SK-N-SH (cell line): ENCODE measurements around the gene ERC2. TPM values are rescaled to one million over a fixed set of nuclear protein-coding genes. Genes with fewer than 3 reads are reported as not detected.

Experiments used
- CTCF ChIA-PET: fragments of 300-600, 350-600 bp; formaldehyde crosslinking; extraction: SDS; loops from one replicate; lab custom pipeline; 2021; lab: Yijun Ruan, JAX
- POLR2A ChIA-PET: fragments of 350-600 bp; sonication (Branson Sonifier 250); formaldehyde crosslinking; extraction: SDS; loops from one replicate; lab custom pipeline; 2020; ENCODE audit warnings: antibody characterized with exemption, inconsistent platforms; lab: Yijun Ruan, JAX
- DNase-seq: peaks from one replicate; pipeline ENCODE4 v3.0.0; 2012
- H2AFZ ChIP-seq: fragments of 200-600 bp; sonication (generic); 2 replicates; pipeline ENCODE4 v1.8.1; 2016; ENCODE audit warnings: antibody characterized with exemption, mild to moderate bottlenecking, low read depth
- H3F3A ChIP-seq: fragments of 200-600 bp; sonication (generic); replicated peaks from 2 replicates; pipeline ENCODE3; 2016; ENCODE audit warnings: antibody characterized with exemption, mild to moderate bottlenecking; ENCODE audit not compliant: insufficient read depth
- H3K27ac ChIP-seq, 2 experiments: fragments of 200-500 bp in 1 of 2; fragments of 200-600 bp in 1 of 2; sonication (Bioruptor generic) in 1 of 2; sonication (generic), shearing (Covaris generic) in 1 of 2; 2 replicates each; pipeline versions ENCODE4 v1.5.1 to v1.6.1; 2014 to 2016; ENCODE audit warnings: low read depth in 2 of 2, inconsistent platforms in 1 of 2, low read length in 1 of 2, mild to moderate bottlenecking in 1 of 2, mixed read lengths in 1 of 2
- H3K27me3 ChIP-seq: fragments of 200-600 bp; sonication (generic), shearing (Covaris generic); 2 replicates; pipeline ENCODE4 v1.6.1; 2016; ENCODE audit warnings: mixed run types; ENCODE audit not compliant: insufficient read depth
- H3K36me3 ChIP-seq, 2 experiments: fragments of 200-500 bp in 1 of 2; fragments of 200-600 bp in 1 of 2; sonication (Bioruptor generic) in 1 of 2; sonication (generic) in 1 of 2; replicated peaks in 1 of 2; 2 replicates each; pipeline versions ENCODE3 to v1.5.1; 2014 to 2016; ENCODE audit warnings: low read length in 1 of 2, mild to moderate bottlenecking in 1 of 2; ENCODE audit not compliant: insufficient read depth in 2 of 2, control insufficient read depth in 1 of 2
- H3K4me1 ChIP-seq, 2 experiments: fragments of 200-500 bp in 1 of 2; fragments of 200-600 bp in 1 of 2; sonication (Bioruptor generic) in 1 of 2; sonication (generic), shearing (Covaris generic) in 1 of 2; 2 replicates each; pipeline versions ENCODE4 v1.5.1 to v1.6.1; 2014 to 2016; ENCODE audit warnings: low read depth in 1 of 2, low read length in 1 of 2, mixed run types in 1 of 2; ENCODE audit not compliant: insufficient read depth in 2 of 2, control insufficient read depth in 1 of 2
- H3K4me2 ChIP-seq: fragments of 200-600 bp; sonication (generic), shearing (Covaris generic); 2 replicates; pipeline ENCODE4 v1.6.1; 2017; ENCODE audit warnings: mixed run types
- H3K4me3 ChIP-seq, 2 experiments: fragments of 200-500 bp in 1 of 2; fragments of 200-600 bp in 1 of 2; sonication (Bioruptor generic) in 1 of 2; sonication (generic), shearing (Covaris generic) in 1 of 2; 2 replicates each; pipeline versions ENCODE4 v1.5.1 to v1.8.1; 2014 to 2016; ENCODE audit warnings: low read depth in 2 of 2, inconsistent platforms in 1 of 2, low read length in 1 of 2, mild to moderate bottlenecking in 1 of 2, mixed read lengths in 1 of 2, moderate library complexity in 1 of 2
- H3K79me2 ChIP-seq: fragments of 200-600 bp; sonication (generic); 2 replicates; pipeline ENCODE4 v1.8.1; 2017; ENCODE audit warnings: mild to moderate bottlenecking; ENCODE audit not compliant: insufficient read depth
- H3K9ac ChIP-seq: fragments of 200-600 bp; sonication (generic); 2 replicates; pipeline ENCODE4 v1.6.1; 2017; ENCODE audit warnings: mixed run types
- H3K9me2 ChIP-seq: fragments of 200-600 bp; sonication (generic); 2 replicates; pipeline ENCODE4 v1.6.1; 2017; ENCODE audit warnings: mixed run types
- H3K9me3 ChIP-seq: fragments of 200-600 bp; sonication (generic); 2 replicates; pipeline ENCODE4 v1.6.1; 2017; ENCODE audit warnings: mixed run types, mild to moderate bottlenecking, moderate library complexity
- H4K20me1 ChIP-seq: fragments of 200-600 bp; sonication (generic); 2 replicates; pipeline ENCODE4 v1.6.1; 2017; ENCODE audit warnings: mild to moderate bottlenecking, mixed run types; ENCODE audit not compliant: insufficient read depth
- GABPA ChIP-seq: IDR thresholded peaks from 2 replicates; pipeline ENCODE4 v1.4.0; 2012; ENCODE audit warnings: low read depth, mild to moderate bottlenecking
- GATA2 ChIP-seq: sonication (generic); formaldehyde crosslinking; IDR thresholded peaks from 2 replicates; pipeline ENCODE4 v1.5.0; 2020; ENCODE audit warnings: mild to moderate bottlenecking, missing genetic modification reagents
- IRF3 ChIP-seq: fragments of 150-350 bp; IDR thresholded peaks from 2 replicates; pipeline ENCODE4 v1.6.1; 2016; ENCODE audit warnings: mild to moderate bottlenecking, low read depth, low read length
- MAX ChIP-seq: IDR thresholded peaks from 2 replicates; pipeline ENCODE4 v1.4.0; 2012; ENCODE audit warnings: low read depth
- MEF2A ChIP-seq: IDR thresholded peaks from 2 replicates; pipeline ENCODE4 v1.4.0; 2012; ENCODE audit warnings: low read depth, borderline replicate concordance
- MXI1 ChIP-seq: IDR thresholded peaks from 2 replicates; pipeline ENCODE4 v1.6.1; 2012; ENCODE audit warnings: mild to moderate bottlenecking, low read depth, low read length, improper control_type of control experiment
- NFIC ChIP-seq: IDR thresholded peaks from 2 replicates; pipeline ENCODE4 v1.4.0; 2012; ENCODE audit warnings: borderline replicate concordance
- PBX3 ChIP-seq: IDR thresholded peaks from 2 replicates; pipeline ENCODE4; 2012
- POLR2AphosphoS5 ChIP-seq: IDR thresholded peaks from 2 replicates; pipeline ENCODE4 v1.6.1; 2012; ENCODE audit warnings: low read depth, low read length
- RAD21 ChIP-seq: IDR thresholded peaks from 2 replicates; pipeline ENCODE4 v1.6.1; 2012; ENCODE audit warnings: mild to moderate bottlenecking, low read length
- SMC3 ChIP-seq: IDR thresholded peaks from 2 replicates; pipeline ENCODE4 v1.6.1; 2012; ENCODE audit warnings: low read depth, low read length, improper control_type of control experiment
- TAF1 ChIP-seq: IDR thresholded peaks from 2 replicates; pipeline ENCODE4 v1.6.1; 2012; ENCODE audit warnings: low read depth, mild to moderate bottlenecking, low read length, moderate library complexity, borderline replicate concordance
- TCF12 ChIP-seq: IDR thresholded peaks from 2 replicates; pipeline ENCODE4 v1.4.0; 2012
- USF2 ChIP-seq: fragments of 150-350 bp; IDR thresholded peaks from 2 replicates; pipeline ENCODE4 v1.6.1; 2017; ENCODE audit warnings: antibody characterized with exemption, low read length, low read depth, borderline replicate concordance
- WGBS: methylation state at CpG from one replicate; pipeline ENCODE4 v1.1.6; 2017; ENCODE audit warnings: low lambda C conversion rate; 5-methylcytosine and 5-hydroxymethylcytosine counted together
- polyA plus RNA-seq, 3 experiments: library from polyadenylated mRNA; depleted of rRNA; stranded (reverse); fragments of >200 nt; gene quantifications; 2 replicates each; pipeline ENCODE4 v1.2.3, GENCODE V29; 2012

ERC2 gene
- polyA plus RNA-seq, 1 of the 3 experiments (the other 2 are of a cell fraction), result 1.6 TPM

- TF ChIP-seq NFIC (no peak), TAF1 (no peak)
Measured at GRCh38 chr3:55860049-55860721, 608.1 kb downstream of the ERC2 start (continued).

- Histone ChIP-seq H3K27me3 (no peaks in the 10 kb centered on the region), H3K36me3 (no peaks in the 10 kb centered on the region), H3K4me3 (no peak overlapping the region), H3K9ac (no peak overlapping the region), H3K9me3 (no peaks in the 10 kb centered on the region), H3K27ac (no peak overlapping the region; a peak in 1 of 4 replicates), H3K9me2 (no peaks in the 10 kb centered on the region), H3F3A (no peaks in the 10 kb centered on the region), H2AFZ (no peak overlapping the region), H4K20me1 (no peaks in the 10 kb centered on the region), H3K79me2 (no peaks in the 10 kb centered on the region), H3K4me2 (no peak overlapping the region), H3K4me1 (peaks cover 6 to 21% of the 10 kb centered on the region in 2 experiments; a peak in 2 of 4 replicates)
- TF ChIP-seq MEF2A (no peak), SMC3 (no peak), POLR2AphosphoS5 (no peak), TCF12 (no peak), GATA2 (CRISPR knock-in tag) (no peak), MXI1 (no peak), IRF3 (no peak), MAX (no peak), PBX3 (no peak), USF2 (no peak), RAD21 (no peak), GABPA (no peak), TAF1 (no peak), NFIC (no peak)
- ChIA-PET CTCF (no interaction called here), POLR2A (no interaction called here)
- 62% methylated on average over 2 of the region's 2 CpGs for WGBS
- peak; percentile 29 for DNase-seq
Measured at GRCh38 chr3:55859305-55859704, 609.0 kb downstream of the ERC2 start.
